Endothelial cell of umbilical vein (primary cell): Measurements from ENCODE around the gene SMAD6. TPM values are rescaled to one million over a fixed set of nuclear protein-coding genes. Genes with fewer than 3 reads are reported as not detected.

ENCODE experiments used
- BruUV-seq: library from RNA; stranded (reverse); fragments of 400-500 nt; replicated peaks from 2 replicates; lab custom pipeline; 2021; lab: Mats Ljungman, UMichigan
- CTCF ChIA-PET: fragments of 300-600, 350-600 bp; sonication (Branson Sonifier 250); formaldehyde crosslinking; loops from one replicate; lab custom pipeline; 2021; ENCODE audit warnings: antibody characterized with exemption, inconsistent platforms; lab: Charles Lee
- POLR2A ChIA-PET: fragments of 300-600, 350-600 bp; sonication (Branson Sonifier 250); formaldehyde crosslinking; loops from one replicate; lab custom pipeline; 2021; ENCODE audit warnings: antibody characterized with exemption, inconsistent platforms; lab: Charles Lee
- DNase-seq: peaks from one replicate; pipeline ENCODE4 v3.0.0-alpha.2; 2011; ENCODE audit warnings: low read depth, low spot score
- FAIRE-seq: peaks from 2 replicates; lab custom pipeline; 2011; peaks lifted over from hg19 to GRCh38; lab: Jason Lieb, UNC
- H2AFZ ChIP-seq: 2 replicates; pipeline ENCODE4 v1.6.0; 2012; ENCODE audit warnings: low read depth, low read length, control low read depth, inconsistent platforms
- H3K27ac ChIP-seq: 2 replicates; pipeline ENCODE4 v1.5.1; 2011; ENCODE audit warnings: low read depth, mild to moderate bottlenecking, control low read depth, low read length, moderate library complexity; ENCODE audit not compliant: insufficient read depth
- H3K27me3 ChIP-seq, 2 experiments: 2 replicates each; pipeline versions ENCODE4 v1.6.0 to v1.6.1; 2011; ENCODE audit warnings: low read length in 2 of 2, mixed read lengths in 1 of 2; ENCODE audit not compliant: control insufficient read depth in 2 of 2, insufficient read depth in 2 of 2
- H3K36me3 ChIP-seq, 2 experiments: 2 replicates in 1 of 2; 3 replicates in 1 of 2; pipeline ENCODE4 v1.5.1; 2011; ENCODE audit warnings: low read length in 2 of 2, mild to moderate bottlenecking in 1 of 2, moderate library complexity in 1 of 2; ENCODE audit not compliant: control insufficient read depth in 2 of 2, insufficient read depth in 2 of 2; ENCODE audit errors: extremely low read depth in 1 of 2
- H3K4me1 ChIP-seq: 3 replicates; pipeline ENCODE4 v1.5.1; 2011; ENCODE audit warnings: mild to moderate bottlenecking, low read length; ENCODE audit not compliant: control insufficient read depth, insufficient read depth; ENCODE audit errors: extremely low read depth
- H3K4me2 ChIP-seq: 2 replicates; pipeline ENCODE4 v1.6.1; 2011; ENCODE audit warnings: low read length, control low read depth, mixed read lengths; ENCODE audit not compliant: insufficient read depth
- H3K4me3 ChIP-seq, 3 experiments: fragments of 200-600 bp in 1 of 3; sonication (generic), shearing (Covaris generic) in 1 of 3; replicated peaks in 1 of 3; 2 replicates each; pipeline ENCODE4 v1.5.1; 2011 to 2016; ENCODE audit warnings: control low read depth in 3 of 3, low read length in 3 of 3, mild to moderate bottlenecking in 2 of 3, inconsistent platforms in 1 of 3, low read depth in 1 of 3, moderate library complexity in 1 of 3; ENCODE audit not compliant: insufficient read depth in 1 of 3
- H3K79me2 ChIP-seq: 2 replicates; pipeline ENCODE4 v1.6.0; 2012; ENCODE audit warnings: low read length, inconsistent platforms; ENCODE audit not compliant: control insufficient read depth, insufficient read depth
- H3K9ac ChIP-seq: replicated peaks from 2 replicates; pipeline ENCODE3; 2011; ENCODE audit warnings: low read length, control low read depth; ENCODE audit not compliant: insufficient read depth; ENCODE audit errors: extremely low read depth
- H3K9me1 ChIP-seq: replicated peaks from 3 replicates; pipeline ENCODE4 v1.6.0; 2011; ENCODE audit warnings: mild to moderate bottlenecking, low read length; ENCODE audit not compliant: control insufficient read depth, insufficient read depth; ENCODE audit errors: extremely low read depth
- H3K9me3 ChIP-seq: replicated peaks from 2 replicates; pipeline ENCODE4 v1.5.1; 2012; ENCODE audit warnings: low read length, inconsistent platforms; ENCODE audit not compliant: control insufficient read depth, insufficient read depth
- H4K20me1 ChIP-seq: replicated peaks from 2 replicates; pipeline ENCODE3; 2011; ENCODE audit warnings: mild to moderate bottlenecking, low read length; ENCODE audit not compliant: control insufficient read depth, insufficient read depth; ENCODE audit errors: extremely low read depth
- EZH2 ChIP-seq: IDR thresholded peaks from 2 replicates; pipeline ENCODE4 v1.6.1; 2012; ENCODE audit warnings: borderline replicate concordance, low read depth, mild to moderate bottlenecking, moderate library complexity, low read length, inconsistent platforms; ENCODE audit not compliant: severe bottlenecking
- FOS ChIP-seq: IDR thresholded peaks from 2 replicates; pipeline ENCODE4 v1.6.1; 2011; ENCODE audit warnings: mild to moderate bottlenecking, low read length, moderate library complexity, borderline replicate concordance; ENCODE audit not compliant: insufficient read depth
- GATA2 ChIP-seq: IDR thresholded peaks from 2 replicates; pipeline ENCODE4 v1.7.0; 2011; ENCODE audit warnings: low read depth, mild to moderate bottlenecking, moderate library complexity, mixed read lengths, low read length; ENCODE audit not compliant: insufficient read length, insufficient read depth
- JUN ChIP-seq: IDR thresholded peaks from 2 replicates; pipeline ENCODE4 v1.6.1; 2011; ENCODE audit warnings: borderline replicate concordance, low read depth; ENCODE audit not compliant: insufficient read length, insufficient read depth
- MYC ChIP-seq: IDR thresholded peaks from one replicate; pipeline ENCODE4 v1.6.1; 2011; ENCODE audit warnings: mild to moderate bottlenecking, low read depth, low read length
- POLR2AphosphoS5 ChIP-seq: IDR thresholded peaks from 2 replicates; pipeline ENCODE4 v1.6.1; 2012; ENCODE audit warnings: low read depth, mild to moderate bottlenecking, control low read depth, low read length, moderate library complexity; ENCODE audit not compliant: insufficient read depth
- dilution Hi-C: fragments of 300-500 bp; cut with MboI; formaldehyde crosslinking; loops from one replicate; pipeline ENCODE4 v1.15.0; 2019; ENCODE audit warnings: low sequenced_read_pairs; ENCODE audit not compliant: extremely low pct_ligation_motif_present
- intact Hi-C: fragments of 100-400 bp; cut with micrococcal nuclease; formaldehyde crosslinking; loops from one replicate; pipeline ENCODE4 v1.10.0; 2022
- polyA plus RNA-seq, 4 experiments: library from polyadenylated mRNA; depleted of rRNA in 3 of 4; stranded (reverse) in 3 of 4; unstranded in 1 of 4; fragments of >200 nt; gene quantifications; 2 replicates each; pipeline versions ENCODE4 v1.2.1 to v1.2.3, GENCODE V29; 2011 to 2012; ENCODE audit warnings: missing spikeins in 1 of 4
- total RNA-seq: library from RNA; stranded (reverse); gene quantifications from 2 replicates; pipeline ENCODE4 v1.2.3, GENCODE V29; 2021
- TF ChIP-seq, protein P1 (sequence below): IDR thresholded peaks from 2 replicates; pipeline ENCODE4 v1.6.1; 2011; ENCODE audit not compliant: insufficient read depth, insufficient read length

SMAD6 gene
- total and polyA plus RNA-seq, 2 donors (not counting 3 experiments of a cell fraction or from before 2014, with no cell fraction given): 7.3 to 12.5 TPM

DNA sequence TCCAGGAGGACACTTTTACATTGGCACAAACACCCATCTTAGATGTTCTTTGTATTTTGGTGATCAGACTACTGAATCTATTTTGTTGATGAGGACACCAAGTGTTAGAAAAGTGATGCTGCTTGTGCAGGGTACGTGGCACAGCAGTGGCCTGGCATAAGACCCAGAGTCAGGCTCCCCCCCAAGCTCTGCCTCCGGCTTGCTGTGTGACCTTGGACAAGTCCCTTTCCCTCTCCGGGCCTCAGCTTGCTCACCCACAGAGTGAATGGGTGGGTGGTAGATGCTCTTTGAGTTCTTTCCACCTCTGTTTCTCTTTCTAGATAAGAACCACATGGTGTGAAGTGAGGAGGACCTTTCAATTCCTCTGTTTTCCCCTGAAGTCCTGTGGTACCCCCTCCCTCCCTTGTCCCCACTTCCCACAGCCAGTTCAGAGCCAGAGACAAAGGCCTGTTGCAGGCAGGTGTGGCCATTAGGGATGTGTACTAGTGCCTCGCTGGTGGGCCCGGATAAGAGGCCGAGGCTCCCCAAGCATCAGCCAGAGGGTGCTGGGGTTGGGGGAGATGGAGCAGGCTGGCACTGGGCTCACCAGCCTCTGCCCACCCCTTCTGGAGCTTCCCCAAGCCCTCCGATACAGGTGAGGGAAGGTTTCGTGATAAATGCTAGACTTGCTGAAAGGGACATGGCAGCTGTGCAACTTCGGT is 43.6 kb downstream of the SMAD6 start:
- TF ChIP-seq JUN: no peak
- TF ChIP-seq MYC: no peak
- TF ChIP-seq, protein P1, sequence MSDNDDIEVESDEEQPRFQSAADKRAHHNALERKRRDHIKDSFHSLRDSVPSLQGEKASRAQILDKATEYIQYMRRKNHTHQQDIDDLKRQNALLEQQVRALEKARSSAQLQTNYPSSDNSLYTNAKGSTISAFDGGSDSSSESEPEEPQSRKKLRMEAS: no peak
- no peak for TF ChIP-seq GATA2
- no peak for TF ChIP-seq POLR2AphosphoS5
- TF ChIP-seq FOS: no peak
- no peak for TF ChIP-seq EZH2
- Histone ChIP-seq H3K79me2 (peaks cover 44% of the 10 kb centered on the region), H3K9me3 (no peaks in the 10 kb centered on the region), H3K27me3 (no peaks in the 10 kb centered on the region), H3K9ac (no peak overlapping the region), H2AFZ (no peak overlapping the region), H3K27ac (peak overlapping the region; percentile 19), H3K4me3 (no peak overlapping the region), H3K36me3 (no peaks in the 10 kb centered on the region), H4K20me1 (no peaks in the 10 kb centered on the region), H3K9me1 (no peaks in the 10 kb centered on the region), H3K4me2 (no peak overlapping the region), H3K4me1 (peaks cover 50% of the 10 kb centered on the region)
- POLR2A ChIA-PET: interaction anchor here (0.7 kb wide), 1 partner anchor 1414 kb away, joined by 5 read pairs; no protein-coding TSS in a partner anchor
- BruUV-seq: no TSS peak
- DNase-seq (no peak), FAIRE-seq (no peak)
- intact Hi-C loops (loop anchor here (1.0 kb wide), 2 partner anchors 29 to 38 kb away; no protein-coding TSS in a partner anchor), dilution Hi-C loops (no loop called here)
- CTCF ChIA-PET: interaction anchor here (0.7 to 1.3 kb wide), 3 partner anchors 18 to 106 kb away, joined by 3 to 6 read pairs (median 4); no protein-coding TSS in a partner anchor
